Activated naive CD8-positive, alpha-beta T cell treated with anti-CD3 and anti-CD28 coated beads for 36 hours (primary cell): Measurements from ENCODE around the gene ABCA3. TPM values are rescaled to one million over a fixed set of nuclear protein-coding genes. Genes with fewer than 3 reads are reported as not detected.

Experiments used
- DNase-seq: peaks from one replicate; pipeline ENCODE4 v3.0.0; 2021
- H3K27ac Mint-ChIP-seq: one replicate; pipeline ENCODE4 v1.8.0; 2022; ENCODE audit warnings: mild to moderate bottlenecking, moderate library complexity, mixed read lengths
- H3K27me3 Mint-ChIP-seq: one replicate; pipeline ENCODE4 v1.8.0; 2022; ENCODE audit warnings: mild to moderate bottlenecking, mixed read lengths
- H3K36me3 Mint-ChIP-seq: one replicate; pipeline ENCODE4 v1.8.0; 2021; ENCODE audit warnings: mild to moderate bottlenecking, mixed read lengths
- H3K4me1 Mint-ChIP-seq: one replicate; pipeline ENCODE4 v1.8.0; 2021; ENCODE audit warnings: mixed read lengths
- H3K4me3 Mint-ChIP-seq: one replicate; pipeline ENCODE4 v1.8.0; 2022; ENCODE audit warnings: mild to moderate bottlenecking, moderate library complexity, mixed read lengths
- H3K9me3 Mint-ChIP-seq: one replicate; pipeline ENCODE4 v1.8.0; 2022; ENCODE audit warnings: mixed read lengths
- total RNA-seq, 2 experiments: library from RNA; stranded (reverse); gene quantifications; one replicate each; pipeline ENCODE4 v1.2.3, GENCODE V29; 2021

ABCA3 gene
- total RNA-seq, 2 experiments from 2014 or later: 3.5 to 4.0 TPM

GRCh38 chr16:2299121-2299914 is 41.2 kb downstream of the ABCA3 start:
- Mint-ChIP-seq H3K4me1 (no peaks in the 10 kb centered on the region), H3K36me3 (no peaks in the 10 kb centered on the region), H3K27ac (no peak overlapping the region), H3K9me3 (no peaks in the 10 kb centered on the region), H3K4me3 (no peak overlapping the region), H3K27me3 (no peaks in the 10 kb centered on the region)
- no peak for DNase-seq

- no peak overlapping the region for H3K4me3 Mint-ChIP-seq
- no peaks in the 10 kb centered on the region for H3K36me3 Mint-ChIP-seq
- H3K27me3 Mint-ChIP-seq: no peaks in the 10 kb centered on the region
- no peaks in the 10 kb centered on the region for H3K9me3 Mint-ChIP-seq
- no peak overlapping the region for H3K27ac Mint-ChIP-seq
- DNase-seq: no peak
- H3K4me1 Mint-ChIP-seq: no peaks in the 10 kb centered on the region
Observed at GRCh38 chr16:2298621-2299020, 41.9 kb downstream of the ABCA3 start.

- Mint-ChIP-seq H3K4me3 (no peak overlapping the region), H3K27me3 (no peaks in the 10 kb centered on the region), H3K27ac (no peak overlapping the region), H3K4me1 (no peaks in the 10 kb centered on the region), H3K36me3 (no peaks in the 10 kb centered on the region), H3K9me3 (no peaks in the 10 kb centered on the region)
- DNase-seq: no peak
Observed at GRCh38 chr16:2297506-2297860, 43.0 kb downstream of the ABCA3 start.

GRCh38 chr16:2296661-2297505 is 43.6 kb downstream of the ABCA3 start:
- H3K27ac Mint-ChIP-seq: no peak overlapping the region
- no peak overlapping the region for H3K4me3 Mint-ChIP-seq
- H3K27me3 Mint-ChIP-seq: no peaks in the 10 kb centered on the region
- no peaks in the 10 kb centered on the region for H3K4me1 Mint-ChIP-seq
- peak; percentile 21 for DNase-seq
- no peaks in the 10 kb centered on the region for H3K9me3 Mint-ChIP-seq
- no peaks in the 10 kb centered on the region for H3K36me3 Mint-ChIP-seq

GRCh38 chr16:2295056-2295798 is 45.3 kb downstream of the ABCA3 start:
- DNase-seq: no peak
- H3K36me3 Mint-ChIP-seq: no peaks in the 10 kb centered on the region
- H3K27ac Mint-ChIP-seq: no peak overlapping the region
- no peaks in the 10 kb centered on the region for H3K4me1 Mint-ChIP-seq
- H3K9me3 Mint-ChIP-seq: no peaks in the 10 kb centered on the region
- H3K27me3 Mint-ChIP-seq: no peaks in the 10 kb centered on the region
- no peak overlapping the region for H3K4me3 Mint-ChIP-seq

GRCh38 chr16:2292221-2292620 is 48.3 kb downstream of the ABCA3 start:
- no peak for DNase-seq
- Mint-ChIP-seq H3K27ac (no peak overlapping the region), H3K4me3 (no peak overlapping the region), H3K9me3 (no peaks in the 10 kb centered on the region), H3K36me3 (no peaks in the 10 kb centered on the region), H3K27me3 (no peaks in the 10 kb centered on the region), H3K4me1 (no peaks in the 10 kb centered on the region)

GRCh38 chr16:2289282-2289681 is 51.2 kb downstream of the ABCA3 start:
- no peak for DNase-seq
- Mint-ChIP-seq H3K4me3 (no peak overlapping the region), H3K27ac (no peak overlapping the region), H3K36me3 (no peaks in the 10 kb centered on the region), H3K27me3 (no peaks in the 10 kb centered on the region), H3K4me1 (no peaks in the 10 kb centered on the region), H3K9me3 (no peaks in the 10 kb centered on the region)

GRCh38 chr16:2288726-2289125 is 51.8 kb downstream of the ABCA3 start:
- no peaks in the 10 kb centered on the region for H3K4me1 Mint-ChIP-seq
- no peak overlapping the region for H3K4me3 Mint-ChIP-seq
- H3K9me3 Mint-ChIP-seq: no peaks in the 10 kb centered on the region
- H3K36me3 Mint-ChIP-seq: no peaks in the 10 kb centered on the region
- H3K27ac Mint-ChIP-seq: no peak overlapping the region
- H3K27me3 Mint-ChIP-seq: no peaks in the 10 kb centered on the region
- no peak for DNase-seq

GRCh38 chr16:2287916-2288547 is 52.5 kb downstream of the ABCA3 start:
- Mint-ChIP-seq H3K4me3 (no peak overlapping the region), H3K4me1 (no peaks in the 10 kb centered on the region), H3K9me3 (no peaks in the 10 kb centered on the region), H3K36me3 (no peaks in the 10 kb centered on the region), H3K27ac (no peak overlapping the region), H3K27me3 (no peaks in the 10 kb centered on the region)
- DNase-seq: no peak

GRCh38 chr16:2286550-2286949 is 54.0 kb downstream of the ABCA3 start:
- DNase-seq: no peak
- H3K4me3 Mint-ChIP-seq: no peak overlapping the region
- no peaks in the 10 kb centered on the region for H3K27me3 Mint-ChIP-seq
- no peaks in the 10 kb centered on the region for H3K9me3 Mint-ChIP-seq
- no peaks in the 10 kb centered on the region for H3K4me1 Mint-ChIP-seq
- no peak overlapping the region for H3K27ac Mint-ChIP-seq
- no peaks in the 10 kb centered on the region for H3K36me3 Mint-ChIP-seq

- no peaks in the 10 kb centered on the region for H3K36me3 Mint-ChIP-seq
- no peaks in the 10 kb centered on the region for H3K27me3 Mint-ChIP-seq
- no peak overlapping the region for H3K4me3 Mint-ChIP-seq
- no peak for DNase-seq
- no peaks in the 10 kb centered on the region for H3K9me3 Mint-ChIP-seq
- H3K27ac Mint-ChIP-seq: no peak overlapping the region
- no peaks in the 10 kb centered on the region for H3K4me1 Mint-ChIP-seq
Observed at GRCh38 chr16:2285731-2286191, 54.8 kb downstream of the ABCA3 start.

- Mint-ChIP-seq H3K27ac (no peak overlapping the region), H3K9me3 (no peaks in the 10 kb centered on the region), H3K27me3 (no peaks in the 10 kb centered on the region), H3K36me3 (no peaks in the 10 kb centered on the region), H3K4me1 (no peaks in the 10 kb centered on the region), H3K4me3 (no peak overlapping the region)
- no peak for DNase-seq
Observed at GRCh38 chr16:2284797-2285576, 55.5 kb downstream of the ABCA3 start.

GRCh38 chr16:2284001-2284770 is 56.3 kb downstream of the ABCA3 start:
- no peak overlapping the region for H3K4me3 Mint-ChIP-seq
- no peaks in the 10 kb centered on the region for H3K9me3 Mint-ChIP-seq
- H3K4me1 Mint-ChIP-seq: no peaks in the 10 kb centered on the region
- H3K36me3 Mint-ChIP-seq: no peaks in the 10 kb centered on the region
- DNase-seq: no peak
- no peaks in the 10 kb centered on the region for H3K27me3 Mint-ChIP-seq
- no peak overlapping the region for H3K27ac Mint-ChIP-seq
